H9 (cell line): ENCODE data around the gene SPINT2. TPM values are rescaled to one million over a fixed set of nuclear protein-coding genes. Genes with fewer than 3 reads are reported as not detected.

ENCODE experiments used
- DNase-seq: peaks from one replicate; pipeline ENCODE4 v3.0.0-alpha.2; 2017
- H2AFZ ChIP-seq: one replicate; pipeline ENCODE4 v1.6.1; 2013; ENCODE audit warnings: mild to moderate bottlenecking, low read length, control low read depth, moderate library complexity
- H2AK5ac ChIP-seq: 2 replicates; pipeline ENCODE4 v1.6.1; 2013; ENCODE audit warnings: low read length, control low read depth, mixed read lengths; ENCODE audit not compliant: insufficient read length
- H2BK120ac ChIP-seq: one replicate; pipeline ENCODE4 v1.6.1; 2013; ENCODE audit warnings: low read depth, mild to moderate bottlenecking, low read length, control low read depth, inconsistent platforms; ENCODE audit not compliant: poor library complexity, severe bottlenecking
- H2BK12ac ChIP-seq: 2 replicates; pipeline ENCODE4 v1.6.1; 2013; ENCODE audit warnings: low read length, control low read depth, mixed read lengths, low read depth; ENCODE audit not compliant: insufficient read length
- H2BK15ac ChIP-seq: 2 replicates; pipeline ENCODE4 v1.6.1; 2013; ENCODE audit warnings: low read depth, low read length, control low read depth
- H2BK20ac ChIP-seq: one replicate; pipeline ENCODE4 v1.6.1; 2013; ENCODE audit warnings: low read depth, mild to moderate bottlenecking, low read length, control low read depth, inconsistent platforms; ENCODE audit not compliant: poor library complexity, severe bottlenecking
- H2BK5ac ChIP-seq: 2 replicates; pipeline ENCODE4 v1.6.1; 2013; ENCODE audit warnings: low read length, control low read depth, mixed read lengths; ENCODE audit not compliant: insufficient read length
- H3K14ac ChIP-seq: 2 replicates; pipeline ENCODE4 v1.6.1; 2013; ENCODE audit warnings: low read length, control low read depth; ENCODE audit not compliant: insufficient read depth
- H3K18ac ChIP-seq: 2 replicates; pipeline ENCODE4 v1.6.1; 2013; ENCODE audit warnings: low read depth, mild to moderate bottlenecking, mixed read lengths, low read length, control low read depth; ENCODE audit not compliant: insufficient read length
- H3K23ac ChIP-seq: 2 replicates; pipeline ENCODE4 v1.6.1; 2013; ENCODE audit warnings: low read length, control low read depth, mixed read lengths, low read depth; ENCODE audit not compliant: insufficient read length
- H3K23me2 ChIP-seq: 2 replicates; pipeline ENCODE4 v1.6.1; 2013; ENCODE audit warnings: low read depth, mild to moderate bottlenecking, mixed read lengths, low read length, control low read depth; ENCODE audit not compliant: insufficient read length, poor library complexity, severe bottlenecking
- H3K27ac ChIP-seq: 2 replicates; pipeline ENCODE4 v1.5.1; 2013; ENCODE audit warnings: low read length, control low read depth, mixed read lengths, low read depth; ENCODE audit not compliant: insufficient read length
- H3K27me3 ChIP-seq: 2 replicates; pipeline ENCODE4 v1.6.1; 2013; ENCODE audit warnings: low read length, control low read depth, inconsistent platforms; ENCODE audit not compliant: insufficient read depth
- H3K4ac ChIP-seq: 2 replicates; pipeline ENCODE4 v1.6.1; 2013; ENCODE audit warnings: low read depth, mild to moderate bottlenecking, control low read depth, inconsistent platforms, low read length, moderate library complexity
- H3K4me1 ChIP-seq: 2 replicates; pipeline ENCODE4 v1.6.1; 2013; ENCODE audit warnings: low read length, control low read depth, inconsistent platforms; ENCODE audit not compliant: insufficient read depth
- H3K4me2 ChIP-seq: 2 replicates; pipeline ENCODE4 v1.6.1; 2013; ENCODE audit warnings: low read length, control low read depth, mixed read lengths; ENCODE audit not compliant: insufficient read length, insufficient read depth
- H3K56ac ChIP-seq: 2 replicates; pipeline ENCODE4 v1.6.1; 2013; ENCODE audit warnings: low read depth, mild to moderate bottlenecking, mixed read lengths, low read length, control low read depth; ENCODE audit not compliant: insufficient read length
- H3K79me1 ChIP-seq: 2 replicates; pipeline ENCODE4 v1.6.1; 2013; ENCODE audit warnings: low read depth, mild to moderate bottlenecking, moderate library complexity, low read length, control low read depth, inconsistent platforms; ENCODE audit not compliant: insufficient read depth, poor library complexity, severe bottlenecking
- H3K79me2 ChIP-seq: 2 replicates; pipeline ENCODE4 v1.6.1; 2013; ENCODE audit warnings: low read length, control low read depth, inconsistent platforms; ENCODE audit not compliant: insufficient read depth
- H3K9ac ChIP-seq: 2 replicates; pipeline ENCODE4 v1.6.1; 2013; ENCODE audit warnings: low read length, control low read depth, mixed read lengths; ENCODE audit not compliant: insufficient read length; ENCODE audit errors: extremely low read depth
- H3K9me3 ChIP-seq: one replicate; pipeline ENCODE4 v1.6.1; 2013; ENCODE audit warnings: low read depth, low read length, inconsistent platforms; ENCODE audit not compliant: control insufficient read depth
- H3T11ph ChIP-seq: one replicate; pipeline ENCODE4 v1.6.1; 2013; ENCODE audit warnings: mild to moderate bottlenecking, low read length, control low read depth, inconsistent platforms
- H4K20me1 ChIP-seq: one replicate; pipeline ENCODE4 v1.6.1; 2013; ENCODE audit not compliant: control insufficient read depth, insufficient read length, insufficient read depth
- H4K5ac ChIP-seq: 2 replicates; pipeline ENCODE4 v1.6.1; 2013; ENCODE audit warnings: low read depth, mild to moderate bottlenecking, mixed read lengths, low read length, control low read depth; ENCODE audit not compliant: insufficient read length
- H4K8ac ChIP-seq: replicated peaks from 2 replicates; pipeline ENCODE4 v1.6.1; 2013; ENCODE audit warnings: low read length, control low read depth, mixed read lengths, low read depth; ENCODE audit not compliant: insufficient read length
- H4K91ac ChIP-seq: 2 replicates; pipeline ENCODE4 v1.6.1; 2013; ENCODE audit warnings: low read depth, mild to moderate bottlenecking, moderate library complexity, mixed read lengths, low read length, control low read depth; ENCODE audit not compliant: insufficient read length
- H3K27ac Mint-ChIP-seq, 3 experiments: 2 replicates in 2 of 3; 3 replicates in 1 of 3; pipeline ENCODE4 v1.8.0; 2020 to 2021; ENCODE audit warnings: mixed read lengths in 3 of 3, mild to moderate bottlenecking in 1 of 3, moderate library complexity in 1 of 3
- H3K27me3 Mint-ChIP-seq: 2 replicates; pipeline ENCODE4 v1.8.0; 2021; ENCODE audit warnings: low read depth, mild to moderate bottlenecking, moderate library complexity, mixed read lengths
- H3K36me3 Mint-ChIP-seq, 3 experiments: 2 replicates in 2 of 3; 3 replicates in 1 of 3; pipeline ENCODE4 v1.8.0; 2020 to 2021; ENCODE audit warnings: low read depth in 3 of 3, mixed read lengths in 3 of 3; ENCODE audit not compliant: insufficient read depth in 1 of 3
- H3K4me1 Mint-ChIP-seq, 2 experiments: 2 replicates each; pipeline ENCODE4 v1.8.0; 2020; ENCODE audit warnings: mixed read lengths in 2 of 2
- H3K4me3 Mint-ChIP-seq, 2 experiments: 2 replicates in 1 of 2; 3 replicates in 1 of 2; pipeline ENCODE4 v1.8.0; 2020 to 2021; ENCODE audit warnings: mild to moderate bottlenecking in 2 of 2, mixed read lengths in 2 of 2, moderate library complexity in 1 of 2
- H3K9me3 Mint-ChIP-seq, 2 experiments: 2 replicates in 1 of 2; 3 replicates in 1 of 2; pipeline ENCODE4 v1.8.0; 2020; ENCODE audit warnings: mild to moderate bottlenecking in 2 of 2, mixed read lengths in 2 of 2, moderate library complexity in 1 of 2
- CTCF ChIP-seq: fragments of 200-600 bp; sonication (generic); conservative IDR thresholded peaks from 3 replicates; pipeline ENCODE4 v1.8.0; 2021; ENCODE audit warnings: antibody characterized with exemption, mild to moderate bottlenecking
- WGBS: extraction: QIAGEN DNeasy Blood & Tissue Kit; methylation state at CpG from one replicate; pipeline ENCODE4 v1.1.7; 2013; ENCODE audit warnings: missing lambda C conversion rate, low lambda C conversion rate, mixed read lengths; ENCODE audit not compliant: insufficient read length; ENCODE audit errors: extremely low coverage; 5-methylcytosine and 5-hydroxymethylcytosine counted together
- total RNA-seq: library from RNA; stranded (reverse); gene quantifications from 2 replicates; pipeline ENCODE4 v1.2.1, GENCODE V29; 2021

SPINT2 gene
- total RNA-seq, 1 experiment from 2014 or later: 283 TPM

- H2BK20ac ChIP-seq: no peak within 1 kb of the TSS
- H2BK5ac ChIP-seq: no peak within 1 kb of the TSS
- H4K20me1 ChIP-seq: no peaks in the 10 kb centered on the region
- Mint-ChIP-seq H3K9me3 (no peaks in the 10 kb centered on the region), H3K36me3 (peaks cover 3 to 17% (median 8%) of the 10 kb centered on the region in 3 experiments; a peak in 6 of 7 replicates), H3K27ac (peak within 1 kb of the TSS in 1 of 3 experiments; percentile 59; a peak in 4 of 7 replicates), H3K4me1 (peaks cover 14 to 16% of the 10 kb centered on the region in 2 experiments; a peak in 3 of 4 replicates), H3K27me3 (no peaks in the 10 kb centered on the region), H3K4me3 (peak within 1 kb of the TSS; percentile 36 to 64; a peak in 4 of 5 replicates)
- no peak within 1 kb of the TSS for H3K56ac ChIP-seq
- H3K79me1 ChIP-seq: no peaks in the 10 kb centered on the region
- peak within 1 kb of the TSS; percentile 1; the same call in 1 of the 2 replicates for H3K14ac ChIP-seq
- no peak within 1 kb of the TSS for H2AFZ ChIP-seq
- H3K9ac ChIP-seq: no peak within 1 kb of the TSS
- H3K9me3 ChIP-seq: no peaks in the 10 kb centered on the region
- H2BK15ac ChIP-seq: no peak within 1 kb of the TSS
- no peak within 1 kb of the TSS for H2BK120ac ChIP-seq
- H3K4ac ChIP-seq: no peak within 1 kb of the TSS
- no peaks in the 10 kb centered on the region for H3K4me1 ChIP-seq
- no peak within 1 kb of the TSS for H3K18ac ChIP-seq
- H3K4me2 ChIP-seq: peak within 1 kb of the TSS; percentile 23
- H4K91ac ChIP-seq: no peak within 1 kb of the TSS
- peak; percentile 85 for DNase-seq
- H3K27me3 ChIP-seq: no peaks in the 10 kb centered on the region
- no CpG with 5 or more reads among the region's 28 CpGs for WGBS
- H3K23me2 ChIP-seq: no peaks in the 10 kb centered on the region
- H3K23ac ChIP-seq: no peak within 1 kb of the TSS
- no peak within 1 kb of the TSS for H4K8ac ChIP-seq
- H4K5ac ChIP-seq: no peak within 1 kb of the TSS
- no peak within 1 kb of the TSS for H3K27ac ChIP-seq
- H3T11ph ChIP-seq: no peak within 1 kb of the TSS
- H2BK12ac ChIP-seq: no peak within 1 kb of the TSS
- H3K79me2 ChIP-seq: no peaks in the 10 kb centered on the region
- no peak within 1 kb of the TSS for H2AK5ac ChIP-seq
- no peak for TF ChIP-seq CTCF
These were observed 39.4 kb downstream of the SPINT2 start, which contains the start of gene C19orf33 for GRCh38 chr19:38303517-38304351. Gene C19orf33, plus strand, starts transcription at chr19:38304251. Its CDS starts 11 bp downstream, at chr19:38304262.
